Embryonic facial prominence (tissue), 1 donor: ENCODE results near the gene HIVEP1.
"Not testable (repeated sequence)": the region's sequence is repeated elsewhere in the genome, so short reads cannot be mapped to it uniquely, and the experiment has no call there.

Experiments used
- DNase-seq: peaks from one replicate; pipeline ENCODE4 v3.0.0-alpha.2; 2016; ENCODE audit errors: extremely low spot score

HIVEP1 gene

DNA sequence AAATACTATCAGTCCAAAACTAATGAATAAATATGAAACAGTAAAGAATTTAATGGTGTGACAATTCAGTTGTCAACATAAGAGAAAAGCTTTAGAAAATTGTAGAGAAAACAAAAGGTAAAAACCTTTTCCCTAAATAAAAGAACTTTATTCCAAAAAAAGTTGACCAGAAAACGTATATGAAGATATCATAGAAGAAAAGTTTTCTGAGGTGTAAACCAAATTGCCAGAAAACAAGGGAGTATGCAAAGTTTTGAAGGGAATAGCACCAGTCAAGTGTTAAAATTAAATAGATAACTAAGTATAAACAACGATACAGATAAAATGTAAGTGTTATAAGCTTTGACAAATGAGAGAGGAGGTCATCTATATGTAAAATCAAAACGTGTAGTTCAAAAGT lies 104.9 kb downstream of the HIVEP1 start:
- no peak for DNase-seq

GRCh38 chr6:12118607-12119006 lies 106.5 kb downstream of the HIVEP1 start:
- no peak for DNase-seq

GRCh38 chr6:12119085-12119588 lies 107.0 kb downstream of the HIVEP1 start:
- DNase-seq = no peak

GRCh38 chr6:12125396-12125795 lies 113.3 kb downstream of the HIVEP1 start:
- no peak for DNase-seq

GRCh38 chr6:12126051-12126450 lies 113.9 kb downstream of the HIVEP1 start:
- no peak for DNase-seq

- no peak for DNase-seq
Observed at GRCh38 chr6:12129523-12129922, 117.4 kb downstream of the HIVEP1 start.

DNA sequence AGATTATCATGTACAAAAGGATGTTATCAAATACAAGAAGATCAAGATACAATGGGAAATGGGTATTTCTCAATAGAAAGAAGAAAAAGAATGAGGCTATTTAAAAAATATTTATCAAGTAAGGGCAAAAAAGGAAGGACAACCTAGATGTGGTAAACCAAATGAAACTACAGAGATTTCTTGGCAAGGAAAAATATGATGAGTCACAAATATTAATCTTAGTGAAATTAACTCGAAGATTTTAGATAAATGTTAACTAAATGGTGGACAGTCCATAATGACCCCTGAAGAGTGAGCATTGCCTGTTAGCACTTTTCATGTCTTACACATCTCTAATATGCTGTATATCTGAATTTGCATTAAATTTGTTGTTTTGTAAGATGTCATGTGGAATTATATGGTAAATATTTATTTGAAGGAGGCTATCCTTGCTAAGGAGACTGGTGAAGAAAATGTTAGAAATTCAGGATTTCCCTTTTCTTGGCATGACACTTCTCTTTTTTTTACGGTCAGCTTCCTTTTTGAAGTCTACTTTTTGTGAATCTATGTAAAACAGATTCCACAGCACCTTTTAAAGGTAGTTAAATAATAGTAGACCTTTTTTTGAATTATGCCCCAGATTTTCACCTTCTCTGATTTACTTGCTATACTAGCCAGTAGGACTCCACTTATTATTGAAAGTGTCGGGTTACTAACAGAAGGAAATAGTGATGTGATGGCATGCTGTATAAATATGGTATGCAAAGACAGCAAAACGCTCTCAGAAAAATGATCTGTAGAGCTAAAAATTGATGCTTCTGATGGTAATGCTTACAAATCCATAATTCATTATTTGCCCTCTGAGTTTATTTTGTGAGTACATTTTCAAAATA lies 120.5 kb downstream of the HIVEP1 start:
- no peak for DNase-seq

DNA sequence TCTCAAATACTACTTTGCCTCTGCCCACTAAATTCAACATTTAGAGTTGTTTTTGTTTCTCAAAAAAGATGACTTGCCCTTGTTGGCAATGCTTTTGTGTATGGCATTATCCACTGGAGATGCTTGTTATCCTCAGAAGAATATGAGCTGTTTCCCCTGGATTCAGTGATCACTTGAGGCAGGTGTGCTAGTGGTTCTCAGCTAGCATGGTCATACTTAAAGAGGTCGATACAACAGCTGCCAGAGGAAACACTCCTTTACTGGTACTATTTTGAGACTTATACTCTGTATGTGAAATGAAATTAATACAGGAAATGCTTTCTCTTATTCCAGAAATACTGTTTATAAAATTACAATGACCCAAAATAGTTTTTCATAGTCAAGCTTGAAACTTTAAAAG lies 122.5 kb downstream of the HIVEP1 start:
- no peak for DNase-seq

GRCh38 chr6:12134991-12135390 lies 122.9 kb downstream of the HIVEP1 start:
- DNase-seq = no peak

- DNase-seq = no peak
Observed at GRCh38 chr6:12136905-12137304, 124.8 kb downstream of the HIVEP1 start.

GRCh38 chr6:12137480-12137879 lies 125.4 kb downstream of the HIVEP1 start:
- no peak for DNase-seq

- no peak for DNase-seq
Observed at GRCh38 chr6:12138381-12138780, 126.3 kb downstream of the HIVEP1 start.

GRCh38 chr6:12138936-12139335 lies 126.8 kb downstream of the HIVEP1 start:
- DNase-seq = no peak

GRCh38 chr6:12147557-12148316 lies 135.6 kb downstream of the HIVEP1 start:
- DNase-seq = no peak

GRCh38 chr6:12148317-12148801 lies 136.2 kb downstream of the HIVEP1 start:
- no peak for DNase-seq

DNA sequence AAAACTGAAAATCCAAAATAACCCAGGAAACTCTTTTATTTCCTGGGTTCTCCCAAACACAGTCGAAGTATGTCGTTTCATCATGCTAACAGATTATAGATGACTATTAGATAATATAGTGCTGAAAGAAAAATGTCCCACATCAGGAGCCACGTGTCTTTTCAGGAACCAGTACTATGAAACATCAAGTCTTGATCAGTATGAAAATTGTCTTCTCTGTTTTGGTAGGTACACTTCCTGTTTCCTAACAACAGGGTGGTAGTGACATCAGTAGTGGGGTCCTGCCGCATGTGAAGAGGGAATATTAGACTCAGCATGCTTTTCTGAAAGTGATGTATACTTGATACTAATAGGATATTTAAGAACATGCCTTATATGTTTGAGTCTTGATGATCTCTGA lies 136.7 kb downstream of the HIVEP1 start:
- no peak for DNase-seq

DNA sequence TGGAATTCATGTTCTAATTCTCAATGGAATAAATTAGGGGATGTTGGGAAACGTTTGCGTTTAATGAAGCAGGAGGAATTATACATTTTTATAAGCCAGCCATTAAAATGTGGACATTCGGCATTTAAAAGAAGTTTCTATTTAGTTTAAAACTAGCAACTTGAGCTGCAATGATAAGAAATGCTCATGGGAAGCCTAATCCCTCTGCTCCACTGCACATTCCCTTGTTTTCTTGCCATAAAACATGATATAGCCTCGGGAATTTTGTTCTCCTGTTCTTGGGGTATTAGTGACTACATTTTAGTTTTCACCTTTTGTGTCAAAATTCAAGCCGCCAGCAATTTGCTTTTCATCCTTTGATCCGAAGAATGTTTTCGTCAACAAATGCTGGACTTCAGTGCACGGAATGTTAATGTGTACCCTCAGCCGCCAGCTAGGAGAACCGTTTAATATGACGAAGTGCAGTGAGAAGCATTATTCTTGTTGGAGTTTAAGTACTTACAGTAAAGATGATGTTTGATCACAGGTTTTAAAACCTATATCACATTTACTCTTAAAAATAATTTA lies 137.9 kb downstream of the HIVEP1 start:
- no peak for DNase-seq

GRCh38 chr6:12150812-12151432 lies 138.8 kb downstream of the HIVEP1 start:
- DNase-seq = no peak

GRCh38 chr6:12151433-12151820 lies 139.3 kb downstream of the HIVEP1 start:
- DNase-seq = no peak

DNA sequence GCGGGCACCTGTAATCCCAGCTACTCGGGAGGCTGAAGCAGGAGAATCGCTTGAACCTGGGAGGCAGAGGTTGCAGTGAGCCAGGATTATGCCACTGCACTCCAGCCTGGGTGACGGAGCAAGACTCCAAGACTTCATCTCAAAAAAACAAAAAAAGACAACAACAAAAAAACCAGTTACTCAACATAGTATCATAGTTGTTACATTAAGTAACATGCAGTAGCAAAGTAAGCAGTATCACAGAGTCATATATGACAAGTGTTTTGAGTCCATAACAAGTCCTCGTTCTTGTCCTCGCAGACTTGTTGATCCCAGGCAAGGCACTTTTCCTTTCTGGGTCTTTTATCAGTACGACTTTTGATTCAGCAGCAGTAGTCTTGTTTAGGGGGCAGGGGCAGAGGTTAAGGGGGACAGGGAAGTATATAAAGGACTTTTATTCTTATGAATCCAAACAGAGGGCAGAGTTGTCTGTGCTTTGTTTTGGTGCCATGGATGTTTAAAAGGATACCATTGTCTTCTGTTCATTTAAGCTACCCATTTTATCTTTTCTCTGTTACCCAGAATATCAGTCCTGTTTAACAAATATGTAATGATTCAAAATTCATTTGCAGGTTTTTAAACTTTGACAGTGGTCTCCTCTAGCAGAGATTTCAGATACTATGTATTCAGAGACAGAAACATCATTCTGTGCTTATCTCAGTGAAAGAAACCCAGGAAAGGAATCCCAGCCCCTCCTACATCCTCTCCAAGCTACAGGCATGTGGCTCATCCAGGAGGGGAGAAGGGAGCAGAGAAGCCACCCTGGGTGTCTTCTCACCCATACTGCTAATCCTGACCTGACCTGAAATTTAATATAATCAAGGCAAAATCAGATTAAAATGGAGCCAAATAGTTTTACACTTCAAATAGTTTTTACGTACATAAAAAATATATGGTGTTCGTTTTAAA lies 140.2 kb downstream of the HIVEP1 start:
- no peak for DNase-seq

- DNase-seq = not testable (repeated sequence)
Observed at GRCh38 chr6:12155769-12156168, 143.7 kb downstream of the HIVEP1 start.
